LoVo (cell line): ENCODE results near the gene DLX4.

ENCODE experiments used
- DNase-seq: peaks from one replicate; pipeline ENCODE4 v3.0.0-alpha.2; 2016; ENCODE audit warnings: low spot score

The DLX4 gene

GRCh38 chr17:49987290-49987585 is 18.2 kb downstream of the DLX4 start:
- no peak for DNase-seq

DNA sequence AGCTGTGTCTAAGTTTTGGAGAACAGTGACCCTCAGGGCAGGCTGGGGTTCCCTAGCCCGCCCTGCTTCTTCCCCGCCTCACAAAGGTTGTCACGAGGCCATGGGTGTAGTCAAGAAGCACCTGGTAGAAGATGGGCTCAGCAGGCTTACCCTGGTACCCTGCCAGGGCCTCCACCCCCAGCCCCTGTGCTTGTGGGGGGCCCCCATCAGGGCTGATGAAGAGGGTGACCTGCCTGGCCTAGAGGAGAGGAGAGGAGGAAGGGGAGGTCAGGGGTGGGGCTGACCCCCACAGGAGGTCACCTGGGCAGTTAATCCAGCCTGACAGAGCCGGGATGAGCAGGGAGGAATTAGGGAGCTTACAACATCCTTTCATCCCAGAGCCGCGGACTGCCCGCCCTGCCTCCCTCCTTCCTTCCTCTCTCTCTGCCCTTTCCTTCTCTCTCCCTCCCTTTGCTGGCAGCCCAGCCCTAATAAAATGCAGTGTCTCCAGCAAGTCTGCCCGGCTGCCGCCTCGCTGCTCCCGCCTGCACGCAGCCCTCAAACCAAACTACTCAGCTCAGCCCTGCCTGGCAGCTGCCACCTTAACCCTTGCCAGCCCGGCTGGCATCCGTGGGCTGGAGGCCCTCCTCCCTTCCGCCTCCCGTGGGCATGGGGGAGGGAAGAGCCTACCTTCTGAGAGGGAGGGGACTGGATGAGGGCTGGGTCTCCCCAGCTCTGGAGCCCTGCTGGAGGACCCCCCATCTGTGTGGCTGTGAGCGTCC is 18.9 kb downstream of the DLX4 start:
- no peak for DNase-seq

DNA sequence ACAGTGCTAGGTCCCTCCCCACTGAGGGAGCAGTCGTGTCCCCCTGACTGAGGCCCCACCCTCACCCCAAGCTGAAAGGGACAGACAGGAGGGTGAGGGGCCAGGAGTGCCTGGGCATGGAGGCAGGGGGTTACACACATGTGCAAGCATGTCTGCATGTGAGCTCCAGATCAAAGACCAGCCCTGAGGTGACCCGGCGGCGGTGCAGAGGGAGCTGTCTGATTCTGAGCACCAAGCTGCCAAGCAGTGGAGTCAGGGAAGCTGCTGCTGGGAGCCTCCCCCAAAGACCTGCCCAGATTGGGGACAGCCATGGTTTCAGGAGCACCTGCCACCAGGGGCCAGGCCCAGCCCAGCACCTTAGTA is 20.5 kb downstream of the DLX4 start:
- DNase-seq, result no peak

DNA sequence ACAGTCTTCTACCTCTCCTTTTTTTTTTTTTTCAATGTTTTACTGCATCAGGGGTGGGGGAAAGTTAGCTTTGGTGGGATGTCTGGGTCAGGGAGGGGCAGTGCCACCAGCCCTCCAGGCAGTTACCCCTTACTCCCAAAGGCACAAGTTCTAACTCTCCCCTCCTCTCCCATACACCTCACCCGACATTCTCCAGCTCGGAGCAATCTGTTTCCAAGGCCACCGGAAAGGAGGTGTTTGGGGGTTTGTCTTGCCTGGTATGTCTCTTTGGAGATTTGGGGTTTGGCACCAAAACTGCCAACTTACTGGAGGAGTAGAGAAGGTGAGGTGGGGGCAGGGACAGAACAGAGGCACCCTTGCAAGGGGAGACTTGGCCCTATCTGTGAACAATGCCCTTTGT is 21.3 kb downstream of the DLX4 start:
- DNase-seq, result no peak

- no peak for DNase-seq
Observed at GRCh38 chr17:49990921-49991320, 21.9 kb downstream of the DLX4 start.

GRCh38 chr17:49991409-49991808 is 22.4 kb downstream of the DLX4 start:
- DNase-seq, result no peak

DNA sequence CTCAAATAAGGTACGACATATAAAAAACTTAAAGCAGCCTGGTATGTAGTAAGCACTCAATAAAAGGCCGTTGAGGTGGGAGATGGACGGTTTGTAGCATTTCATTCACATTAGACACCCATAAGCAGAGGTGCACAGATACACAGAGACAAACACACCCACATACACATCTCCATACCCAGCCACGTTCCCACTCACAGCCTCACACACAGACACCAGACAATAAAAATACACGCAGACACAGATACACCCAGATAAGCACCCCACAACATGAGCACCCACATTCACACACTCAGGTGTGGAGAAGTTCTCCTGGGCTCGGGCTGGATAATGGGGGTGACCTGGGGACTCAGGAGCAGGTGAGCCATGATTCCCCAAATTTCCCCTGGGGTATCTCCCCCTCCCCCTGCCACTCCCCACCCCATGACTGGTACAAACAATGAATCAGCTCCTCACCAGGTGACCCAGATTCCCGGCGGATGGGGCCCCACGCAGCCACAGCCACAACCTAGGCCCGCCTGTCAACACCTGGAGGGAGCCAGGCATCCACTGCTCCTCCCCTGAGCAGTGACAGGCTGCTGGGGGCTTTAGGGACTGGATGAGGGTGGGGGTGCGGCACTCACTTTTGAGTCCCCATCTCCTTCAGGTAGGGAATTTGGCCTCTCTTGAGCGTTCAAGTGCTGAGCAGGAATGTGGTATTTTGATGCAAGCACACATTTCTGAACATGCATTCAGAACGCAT is 23.4 kb downstream of the DLX4 start:
- no peak for DNase-seq

- no peak for DNase-seq
Observed at GRCh38 chr17:49992933-49993422, 24.0 kb downstream of the DLX4 start.

DNA sequence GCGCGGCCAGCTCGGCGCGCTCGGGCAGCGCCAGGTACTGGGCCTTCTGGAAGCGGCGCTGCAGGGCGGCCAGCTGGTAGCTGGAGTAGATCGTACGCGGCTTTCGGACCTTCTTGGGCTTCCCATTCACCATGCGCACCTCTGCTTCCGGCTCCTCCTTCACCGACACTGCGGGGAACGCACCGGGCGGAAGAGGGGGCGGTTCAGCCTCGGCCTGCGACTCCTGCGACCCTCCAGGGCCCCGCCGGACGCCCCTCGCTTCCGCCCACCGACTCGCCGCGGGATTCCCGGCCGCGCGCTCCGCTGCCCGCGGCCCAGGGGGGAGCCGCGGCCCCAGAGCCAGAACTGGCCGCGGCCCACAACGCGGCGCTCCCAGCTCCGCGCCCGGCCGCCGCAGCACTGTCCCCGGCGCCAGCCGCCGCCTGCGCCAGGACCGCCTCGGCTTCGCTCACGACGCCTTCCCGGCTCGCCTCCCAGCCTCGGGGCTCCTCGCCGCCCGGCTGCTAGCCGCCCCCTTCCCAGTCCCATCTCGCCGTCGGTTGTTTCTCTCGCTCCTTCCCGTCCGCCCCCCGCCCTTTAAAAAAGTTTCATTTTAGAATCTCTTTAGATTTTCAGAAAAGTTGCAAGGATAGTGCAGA is 24.6 kb downstream of the DLX4 start:
- DNase-seq, result no peak

DNA sequence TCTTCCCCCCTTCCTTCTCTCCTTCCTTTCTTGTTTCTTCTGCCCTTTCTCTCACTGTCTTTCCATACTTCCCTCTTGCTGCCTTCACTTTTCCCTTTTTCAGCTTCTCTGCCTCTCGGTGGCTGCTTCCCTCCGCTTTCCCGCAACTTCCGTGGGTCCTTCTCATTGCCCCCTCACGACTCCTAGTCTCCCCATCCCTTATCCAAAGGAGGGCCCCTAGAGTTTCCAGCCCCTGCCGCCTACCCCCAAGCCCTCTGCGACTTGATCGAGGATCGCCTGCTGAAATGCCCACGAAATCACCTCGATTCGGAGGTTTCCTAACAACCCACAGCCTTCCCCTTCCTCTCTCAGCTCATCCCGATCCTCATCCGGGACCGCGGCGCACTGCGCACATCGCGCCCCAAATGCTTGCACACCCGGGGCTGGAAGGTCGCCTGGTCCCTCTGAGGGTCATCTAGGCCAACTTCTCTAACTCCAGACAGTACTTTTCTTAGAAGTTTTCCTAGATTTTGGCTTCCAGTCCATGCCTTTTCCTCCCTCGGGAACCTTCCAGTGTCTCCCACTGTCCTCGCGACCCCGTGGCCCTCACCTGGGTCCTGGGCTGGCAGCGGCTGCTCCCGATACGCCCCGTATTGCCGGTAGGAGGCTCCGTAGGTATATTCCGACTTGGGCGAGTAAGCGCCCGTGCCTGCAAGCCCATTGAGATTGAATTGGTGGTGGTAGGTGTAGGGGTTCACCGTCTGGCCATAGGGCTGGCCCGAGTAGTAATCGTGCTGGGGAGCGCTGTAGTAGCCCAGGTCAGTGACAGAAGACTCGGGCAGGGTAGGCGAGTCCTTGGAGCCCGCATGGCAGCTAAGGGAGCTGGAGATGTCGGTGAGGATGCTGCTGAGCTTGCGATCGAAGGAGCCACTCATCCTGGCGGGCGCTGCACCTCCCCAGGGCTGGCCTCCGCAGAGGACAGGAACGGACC is 25.4 kb downstream of the DLX4 start:
- DNase-seq, result no peak

- no peak for DNase-seq
Observed at GRCh38 chr17:49995055-49995738, 26.2 kb downstream of the DLX4 start, which contains the start of gene DLX3. TSS of gene DLX3 (minus strand) at chr17:49995224. CDS start at chr17:49994998, 226 bp downstream.

- no peak for DNase-seq
Observed at GRCh38 chr17:49996121-49996494, 27.1 kb downstream of the DLX4 start.

DNA sequence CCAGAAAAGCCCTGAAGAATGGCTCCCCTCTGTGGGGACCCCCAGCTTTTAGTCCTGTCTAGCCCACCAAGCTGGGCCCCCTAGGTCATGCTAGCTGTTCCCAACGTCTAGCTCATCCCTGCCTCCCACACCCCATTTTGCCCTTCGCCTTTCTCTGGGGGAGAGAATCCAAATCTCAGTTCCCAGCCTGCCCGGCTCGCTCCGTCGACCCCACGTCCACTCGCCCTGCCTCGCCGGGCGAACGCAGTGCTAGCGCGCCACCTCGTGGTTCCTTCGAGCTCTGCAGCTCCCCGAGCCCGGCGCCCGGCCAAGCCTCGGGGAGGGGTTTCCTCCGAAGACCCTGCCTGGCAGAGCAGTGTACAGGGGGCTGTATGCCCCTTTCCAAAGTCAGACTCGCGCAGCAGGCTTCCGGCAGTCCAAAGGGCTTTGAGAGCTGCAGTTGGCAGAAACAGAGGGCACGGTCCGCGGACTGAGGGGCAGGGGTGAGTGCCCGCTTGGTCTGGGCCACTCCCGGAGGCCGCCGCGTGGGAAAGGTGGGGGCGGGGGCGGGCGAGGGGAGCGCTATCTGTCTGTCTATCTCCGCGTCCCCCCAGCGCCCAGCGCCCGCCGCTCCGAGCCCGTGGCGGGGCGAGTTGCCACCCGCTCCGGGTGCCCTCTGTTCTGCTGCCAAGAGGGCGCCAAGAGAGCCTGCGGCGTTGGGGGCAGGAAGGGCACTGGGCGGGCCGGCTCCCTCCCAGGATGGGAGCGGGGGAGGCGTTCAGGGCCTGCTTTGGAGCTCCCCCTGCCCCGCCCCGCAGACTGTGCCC is 27.7 kb downstream of the DLX4 start:
- DNase-seq, result peak; percentile 48

GRCh38 chr17:49997301-49997650 is 28.3 kb downstream of the DLX4 start:
- DNase-seq, result no peak

DNA sequence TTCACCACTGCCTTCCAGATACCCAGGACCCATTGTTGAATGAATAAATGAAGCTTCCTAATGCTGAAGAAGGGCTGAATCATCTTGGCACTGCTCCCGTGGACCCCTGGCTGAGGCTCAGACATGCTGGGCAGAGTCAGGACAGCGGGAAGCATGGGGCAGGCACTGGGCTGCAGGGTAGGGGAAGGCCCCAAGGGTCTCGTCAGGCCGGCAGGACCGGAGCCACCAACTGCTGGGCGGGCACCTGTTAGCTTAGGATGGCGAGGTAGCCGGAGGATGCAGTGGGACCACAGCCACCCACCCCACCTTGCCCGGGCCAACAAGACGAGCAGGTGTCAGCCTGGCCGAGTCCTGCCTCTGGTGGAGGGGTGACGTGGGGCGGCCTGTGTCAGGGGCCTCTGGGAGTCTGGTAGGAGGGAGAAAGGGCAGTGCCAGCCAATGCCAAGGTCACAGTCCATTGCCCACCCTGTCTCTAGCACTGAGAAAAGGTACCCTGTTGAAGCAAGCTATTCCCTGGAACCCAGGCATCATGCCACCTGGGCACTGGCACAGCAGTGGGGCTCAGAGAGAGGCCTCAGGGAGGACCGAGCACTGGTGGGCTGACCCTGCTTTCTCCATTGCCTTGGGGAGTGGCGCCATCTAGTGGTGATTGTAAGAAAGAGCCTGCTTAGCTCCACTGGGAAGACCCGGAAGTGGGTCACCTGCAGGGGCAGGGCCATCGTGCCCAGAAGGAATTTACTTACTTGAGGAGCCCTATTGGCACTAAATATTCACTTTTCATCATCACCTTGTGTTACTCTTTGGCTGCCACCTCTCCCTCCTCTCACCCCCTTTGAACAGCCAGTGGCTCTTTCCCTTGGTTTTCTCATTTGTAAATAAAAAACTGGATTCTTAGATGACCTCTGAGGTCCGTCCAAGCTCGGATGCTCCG is 29.0 kb downstream of the DLX4 start:
- DNase-seq, result peak; percentile 90

- no peak for DNase-seq
Observed at GRCh38 chr17:49998836-49999511, 30.0 kb downstream of the DLX4 start.

- no peak for DNase-seq
Observed at GRCh38 chr17:50003911-50004310, 34.9 kb downstream of the DLX4 start.

DNA sequence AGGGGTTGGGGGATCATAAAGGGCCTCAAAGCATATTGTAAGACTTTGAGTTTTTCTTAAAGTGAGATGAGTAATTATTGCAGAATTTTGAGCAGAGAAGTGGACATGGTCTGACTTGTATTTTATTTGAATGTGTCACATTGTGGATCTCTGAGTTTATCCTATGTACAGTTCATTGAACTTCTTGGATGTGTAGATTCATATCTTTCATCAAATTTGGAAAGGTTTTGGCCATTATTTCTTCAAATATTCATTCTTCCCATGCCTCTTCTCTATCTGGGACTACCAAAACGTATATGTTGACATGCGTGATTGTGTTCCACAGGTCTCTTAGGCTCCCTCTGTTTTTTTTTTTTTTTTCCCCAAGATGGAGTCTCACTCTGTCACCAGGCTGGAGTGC is 40.3 kb downstream of the DLX4 start:
- no peak for DNase-seq

GRCh38 chr17:50013079-50013478 is 44.1 kb downstream of the DLX4 start:
- DNase-seq, result no peak
